ENCODE data around the gene TUBA8.
"Not testable (repeated sequence)": the region's sequence is repeated elsewhere in the genome, so short reads cannot be mapped to it uniquely, and the experiment has no call there.

Gene TUBA8

GRCh38 chr22:18136563-18137320 lies 26.1 kb downstream of the TUBA8 start:
- no peak for DNase-seq

GRCh38 chr22:18141004-18141403 lies 30.4 kb downstream of the TUBA8 start:
- DNase-seq: not testable (repeated sequence)

GRCh38 chr22:18144105-18144504 lies 33.5 kb downstream of the TUBA8 start:
- no peak for DNase-seq

- DNase-seq: no peak
Observed at GRCh38 chr22:18145676-18146388, 35.2 kb downstream of the TUBA8 start.

- no peak for DNase-seq
Observed at GRCh38 chr22:18146389-18146753, 35.8 kb downstream of the TUBA8 start.

GRCh38 chr22:18147791-18148190 lies 37.2 kb downstream of the TUBA8 start:
- no peak for DNase-seq

- DNase-seq: no peak
Observed at GRCh38 chr22:18148293-18148965, 37.8 kb downstream of the TUBA8 start.

- no peak for DNase-seq
Observed at GRCh38 chr22:18152519-18152918, 41.9 kb downstream of the TUBA8 start.

- DNase-seq: no peak
Observed at GRCh38 chr22:18154821-18155390, 44.3 kb downstream of the TUBA8 start.

- not testable (repeated sequence) for DNase-seq
Observed at GRCh38 chr22:18155546-18155945, 44.9 kb downstream of the TUBA8 start.

GRCh38 chr22:18156878-18157713 lies 46.5 kb downstream of the TUBA8 start:
- DNase-seq: no peak

- DNase-seq: no peak
Observed at GRCh38 chr22:18157714-18158028, 47.1 kb downstream of the TUBA8 start.

- not testable (repeated sequence) for DNase-seq
Observed at GRCh38 chr22:18160641-18161040, 50.0 kb downstream of the TUBA8 start.

- not testable (repeated sequence) for DNase-seq
Observed at GRCh38 chr22:18163843-18164242, 53.2 kb downstream of the TUBA8 start.

GRCh38 chr22:18164584-18164983 lies 54.0 kb downstream of the TUBA8 start:
- not testable (repeated sequence) for DNase-seq

- not testable (repeated sequence) for DNase-seq
Observed at GRCh38 chr22:18165356-18165755, 54.7 kb downstream of the TUBA8 start.

GRCh38 chr22:18170284-18170683 lies 59.7 kb downstream of the TUBA8 start:
- DNase-seq: not testable (repeated sequence)

GRCh38 chr22:18172203-18172602 lies 61.6 kb downstream of the TUBA8 start:
- not testable (repeated sequence) for DNase-seq

GRCh38 chr22:18172776-18173175 lies 62.2 kb downstream of the TUBA8 start:
- not testable (repeated sequence) for DNase-seq

GRCh38 chr22:18173441-18173840 lies 62.8 kb downstream of the TUBA8 start:
- DNase-seq: not testable (repeated sequence)

All from GDM1 (cell line).